ENCODE data around the gene SLC66A3.

The SLC66A3 gene

GRCh38 chr2:11220445-11220844, 65.2 kb downstream of the SLC66A3 start:
- DNase-seq: no peak

- no peak for DNase-seq
Observed at GRCh38 chr2:11222845-11223244, 67.6 kb downstream of the SLC66A3 start.

GRCh38 chr2:11224887-11225286, 69.6 kb downstream of the SLC66A3 start:
- no peak for DNase-seq

GRCh38 chr2:11227595-11227994, 72.3 kb downstream of the SLC66A3 start:
- no peak for DNase-seq
